ENCODE results near the gene GRIN2C. TPM values are rescaled to one million over a fixed set of nuclear protein-coding genes. Genes with fewer than 3 reads are reported as not detected.

The GRIN2C gene
- total RNA-seq, 3 donors from 2014 or later, result 0.08 TPM; not detected in 2

- no peaks in the 10 kb centered on the region for H3K36me3 Mint-ChIP-seq (ENCODE audit: insufficient read depth)
- ATAC-seq, result no peak
- peaks cover 24% of the 10 kb centered on the region for H3K27me3 Mint-ChIP-seq (ENCODE audit: low read depth)
- H3K9me3 Mint-ChIP-seq, result no peaks in the 10 kb centered on the region
- no peak overlapping the region for H3K4me3 Mint-ChIP-seq
- no peak for DNase-seq
- H3K4me1 Mint-ChIP-seq (ENCODE audit: low read depth), result peaks cover 18% of the 10 kb centered on the region
Observed at GRCh38 chr17:74863420-74864296, 4.0 kb upstream of the GRIN2C start.

- DNase-seq (no peak), ATAC-seq (no peak)
- Mint-ChIP-seq H3K9me3 (no peaks in the 10 kb centered on the region), H3K4me1 (ENCODE audit: low read depth) (peaks cover 18% of the 10 kb centered on the region), H3K36me3 (ENCODE audit: insufficient read depth) (no peaks in the 10 kb centered on the region), H3K4me3 (no peak overlapping the region), H3K27me3 (ENCODE audit: low read depth) (peaks cover 28% of the 10 kb centered on the region)
Observed at GRCh38 chr17:74862919-74863318, 3.2 kb upstream of the GRIN2C start.

DNA sequence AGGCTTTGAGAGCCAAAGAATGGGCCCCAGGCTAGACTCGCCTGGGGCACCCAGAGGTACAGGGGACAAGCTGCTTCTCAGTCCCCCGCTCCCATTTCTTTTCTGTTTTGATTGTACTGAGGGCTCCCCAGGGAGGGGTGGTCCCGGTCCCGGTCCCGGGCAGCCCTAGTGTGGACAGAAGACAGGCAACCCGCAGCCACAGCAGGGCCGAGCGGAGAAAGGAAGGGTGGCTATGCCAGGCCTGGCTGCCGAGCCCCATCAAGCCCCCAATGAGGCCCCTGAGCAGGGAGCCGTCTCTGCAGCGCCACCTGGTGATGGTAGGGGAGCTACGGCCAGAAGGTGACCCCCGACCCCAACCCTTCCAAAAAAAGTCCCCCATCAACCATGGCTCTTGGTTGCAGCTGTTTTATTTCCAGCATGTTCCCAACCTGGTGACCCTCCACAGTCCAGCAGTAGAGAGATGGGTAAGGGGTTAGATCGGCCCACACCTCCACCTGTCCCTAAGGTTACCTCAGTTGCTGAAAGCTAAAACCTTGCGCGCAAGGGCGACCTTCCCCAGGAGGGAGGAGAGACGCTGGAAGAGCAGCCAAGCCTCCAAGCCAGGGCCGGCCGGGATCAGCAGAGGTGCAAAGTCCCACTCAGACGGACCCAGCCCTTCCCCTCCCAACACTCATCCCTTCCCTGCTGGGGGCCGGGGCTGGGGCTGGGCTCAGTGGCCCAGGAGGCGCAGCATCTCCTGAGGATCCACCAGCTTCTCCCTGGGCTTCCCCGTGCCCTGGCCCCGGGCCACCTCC lies 2.6 kb upstream of the GRIN2C start:
- H3K27me3 Mint-ChIP-seq (ENCODE audit: low read depth), result peaks cover 33% of the 10 kb centered on the region
- H3K36me3 Mint-ChIP-seq (ENCODE audit: insufficient read depth), result no peaks in the 10 kb centered on the region
- H3K4me1 Mint-ChIP-seq (ENCODE audit: low read depth), result peaks cover 18% of the 10 kb centered on the region
- DNase-seq, result peak; percentile 61
- no peaks in the 10 kb centered on the region for H3K9me3 Mint-ChIP-seq
- no peak overlapping the region for H3K4me3 Mint-ChIP-seq
- ATAC-seq, result peak; percentile 55 to 64

DNA sequence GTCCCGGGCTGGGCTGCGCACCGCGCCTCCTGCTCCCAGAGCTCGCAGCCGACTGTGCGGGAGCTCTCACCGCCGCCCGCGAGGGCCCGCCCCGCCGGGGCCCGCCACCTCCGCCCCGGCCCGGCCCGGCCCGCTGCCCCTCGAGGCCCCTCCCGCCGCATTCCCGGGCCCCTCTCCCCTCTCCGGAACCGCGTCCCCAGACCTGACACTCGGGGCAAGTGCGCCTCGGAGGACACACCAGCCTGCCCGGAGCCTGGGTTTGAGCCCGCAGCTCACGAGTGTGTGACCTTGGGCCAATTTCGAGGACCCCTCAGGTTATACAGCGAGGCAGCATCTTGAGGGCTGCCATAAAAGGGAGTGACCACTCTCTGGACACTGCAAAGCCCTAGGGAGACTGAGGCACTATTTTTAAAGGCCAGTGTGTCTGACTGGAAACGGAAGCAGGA lies 2.0 kb upstream of the GRIN2C start:
- no peaks in the 10 kb centered on the region for H3K9me3 Mint-ChIP-seq
- no peaks in the 10 kb centered on the region for H3K36me3 Mint-ChIP-seq (ENCODE audit: insufficient read depth)
- peak overlapping the region; percentile 47 for H3K4me3 Mint-ChIP-seq
- peaks cover 39% of the 10 kb centered on the region for H3K27me3 Mint-ChIP-seq (ENCODE audit: low read depth)
- DNase-seq, result no peak
- ATAC-seq, result peak; percentile 17 to 34
- peaks cover 18% of the 10 kb centered on the region for H3K4me1 Mint-ChIP-seq (ENCODE audit: low read depth)

DNA sequence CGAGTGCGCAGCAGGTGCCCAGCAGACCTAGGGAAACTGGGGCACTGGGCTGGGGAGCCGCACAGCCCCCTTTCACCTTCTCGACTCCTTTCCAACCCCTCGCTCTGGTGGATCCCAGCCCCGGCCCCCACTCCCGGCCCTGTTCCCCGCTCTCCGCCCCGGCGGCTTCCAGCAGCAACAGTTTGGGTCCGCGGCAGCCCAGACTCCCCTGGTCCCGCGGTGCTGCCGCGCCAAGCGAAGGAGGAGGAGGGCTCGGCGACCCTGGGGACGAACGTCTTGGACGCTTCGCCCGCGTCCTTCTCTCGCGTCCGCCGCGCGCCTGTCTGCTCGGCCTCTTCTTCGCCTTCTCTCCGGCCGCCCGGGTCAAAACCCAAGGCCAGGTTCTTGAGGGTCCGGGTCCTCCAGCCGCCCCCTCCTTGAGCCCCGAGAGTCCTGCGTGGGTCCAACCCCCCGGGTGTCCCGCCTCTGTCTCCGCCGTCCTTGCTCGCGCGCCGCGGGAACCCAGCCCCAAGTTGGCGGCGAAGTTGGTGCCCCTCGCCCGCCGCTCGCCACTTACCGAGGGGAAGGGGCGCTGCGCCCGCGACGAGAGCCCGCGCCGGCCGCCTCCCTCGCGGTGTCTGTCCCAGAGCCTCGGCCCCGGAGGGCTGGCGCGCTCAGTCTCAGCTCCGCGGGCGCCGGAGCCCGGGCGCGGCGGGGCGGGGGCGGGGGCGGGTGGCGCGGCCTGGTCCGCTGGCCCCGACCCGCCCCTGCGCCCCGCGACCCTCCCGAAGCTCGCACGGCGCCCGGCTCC lies 1.4 kb upstream of the GRIN2C start:
- DNase-seq (no peak), ATAC-seq (peak; percentile 6 to 7)
- Mint-ChIP-seq H3K36me3 (ENCODE audit: insufficient read depth) (no peaks in the 10 kb centered on the region), H3K4me3 (no peak overlapping the region), H3K9me3 (no peaks in the 10 kb centered on the region), H3K27me3 (ENCODE audit: low read depth) (peaks cover 45% of the 10 kb centered on the region), H3K4me1 (ENCODE audit: low read depth) (peaks cover 18% of the 10 kb centered on the region)

GRCh38 chr17:74860229-74860871 lies 665 bp upstream of the GRIN2C start:
- H3K36me3 Mint-ChIP-seq (ENCODE audit: insufficient read depth), result no peaks in the 10 kb centered on the region
- ATAC-seq (peak; percentile 5 to 9), DNase-seq (no peak)
- no peaks in the 10 kb centered on the region for H3K9me3 Mint-ChIP-seq
- peaks cover 18% of the 10 kb centered on the region for H3K4me1 Mint-ChIP-seq (ENCODE audit: low read depth)
- H3K4me3 Mint-ChIP-seq, result peak overlapping the region; percentile 54
- peaks cover 52% of the 10 kb centered on the region for H3K27me3 Mint-ChIP-seq (ENCODE audit: low read depth)

- peak overlapping the region; percentile 35 for H3K4me3 Mint-ChIP-seq
- H3K27me3 Mint-ChIP-seq (ENCODE audit: low read depth), result peaks cover 67% of the 10 kb centered on the region
- H3K9me3 Mint-ChIP-seq, result no peaks in the 10 kb centered on the region
Observed at GRCh38 chr17:74858672-74859458, 820 bp downstream of the GRIN2C start.

GRCh38 chr17:74857191-74857590 lies 2.5 kb downstream of the GRIN2C start:
- DNase-seq (no peak), ATAC-seq (no peak)
- H3K4me3 Mint-ChIP-seq, result no peak overlapping the region
- H3K4me1 Mint-ChIP-seq (ENCODE audit: low read depth), result peaks cover 19% of the 10 kb centered on the region
- H3K27me3 Mint-ChIP-seq (ENCODE audit: low read depth), result peaks cover 74% of the 10 kb centered on the region
- no peaks in the 10 kb centered on the region for H3K9me3 Mint-ChIP-seq
- H3K36me3 Mint-ChIP-seq (ENCODE audit: insufficient read depth), result no peaks in the 10 kb centered on the region

More at GRCh38 chr17:74858672-74859458, 820 bp downstream of the GRIN2C start:
- Mint-ChIP-seq H3K36me3 (ENCODE audit: insufficient read depth) (no peaks in the 10 kb centered on the region), H3K4me1 (ENCODE audit: low read depth) (peaks cover 17% of the 10 kb centered on the region)
- no peak for DNase-seq
- no peak for ATAC-seq

GRCh38 chr17:74856112-74856511 lies 3.6 kb downstream of the GRIN2C start:
- peaks cover 70% of the 10 kb centered on the region for H3K27me3 Mint-ChIP-seq (ENCODE audit: low read depth)
- no peak for ATAC-seq
- no peaks in the 10 kb centered on the region for H3K9me3 Mint-ChIP-seq
- DNase-seq, result no peak
- no peak overlapping the region for H3K4me3 Mint-ChIP-seq
- H3K4me1 Mint-ChIP-seq (ENCODE audit: low read depth), result peaks cover 14% of the 10 kb centered on the region
- no peaks in the 10 kb centered on the region for H3K36me3 Mint-ChIP-seq (ENCODE audit: insufficient read depth)

DNA sequence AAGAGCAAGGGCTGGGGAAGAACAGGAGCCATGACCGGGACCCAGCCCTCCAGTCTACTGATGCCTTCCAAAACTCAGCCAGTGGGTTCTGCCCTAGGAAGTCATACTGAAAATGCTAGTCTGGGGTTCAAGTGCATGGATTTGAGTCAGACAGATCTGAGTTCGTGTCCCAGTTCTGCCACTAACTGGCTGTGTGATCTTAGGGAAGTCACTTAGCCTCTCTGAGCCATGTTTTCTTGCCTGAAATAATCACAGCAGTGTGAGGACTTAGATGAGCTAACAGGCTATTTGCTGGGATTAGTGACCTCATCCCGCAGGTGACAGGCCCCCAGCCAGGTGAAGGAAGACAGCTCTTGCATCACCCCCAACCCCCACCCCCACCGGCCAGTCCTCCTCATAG lies 4.4 kb downstream of the GRIN2C start:
- ATAC-seq (no peak), DNase-seq (no peak)
- Mint-ChIP-seq H3K27me3 (ENCODE audit: low read depth) (peaks cover 67% of the 10 kb centered on the region), H3K36me3 (ENCODE audit: insufficient read depth) (no peaks in the 10 kb centered on the region), H3K9me3 (no peaks in the 10 kb centered on the region), H3K4me1 (ENCODE audit: low read depth) (peaks cover 14% of the 10 kb centered on the region), H3K4me3 (no peak overlapping the region)

DNA sequence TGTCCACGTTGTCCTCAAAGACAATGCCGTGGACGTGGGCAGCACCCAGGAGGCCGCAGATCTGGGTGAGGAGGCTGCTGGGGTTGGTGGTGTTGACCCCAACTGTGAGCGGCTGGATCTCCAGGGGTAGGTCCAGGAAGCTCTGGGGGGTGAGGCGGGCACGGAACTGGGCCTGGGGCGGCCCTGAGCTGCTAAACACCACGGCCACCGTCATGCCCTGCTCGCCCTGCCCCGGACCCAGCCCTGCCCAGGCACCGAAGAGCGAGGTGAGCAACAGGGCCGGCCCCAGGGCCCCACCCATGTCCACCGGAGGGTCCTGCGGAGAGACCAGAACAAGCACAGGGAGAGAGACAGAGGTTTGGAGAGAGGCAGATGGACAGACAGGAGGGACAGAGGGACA lies 4.9 kb downstream of the GRIN2C start:
- Mint-ChIP-seq H3K9me3 (no peaks in the 10 kb centered on the region), H3K36me3 (ENCODE audit: insufficient read depth) (no peaks in the 10 kb centered on the region)
- ATAC-seq, result no peak

DNA sequence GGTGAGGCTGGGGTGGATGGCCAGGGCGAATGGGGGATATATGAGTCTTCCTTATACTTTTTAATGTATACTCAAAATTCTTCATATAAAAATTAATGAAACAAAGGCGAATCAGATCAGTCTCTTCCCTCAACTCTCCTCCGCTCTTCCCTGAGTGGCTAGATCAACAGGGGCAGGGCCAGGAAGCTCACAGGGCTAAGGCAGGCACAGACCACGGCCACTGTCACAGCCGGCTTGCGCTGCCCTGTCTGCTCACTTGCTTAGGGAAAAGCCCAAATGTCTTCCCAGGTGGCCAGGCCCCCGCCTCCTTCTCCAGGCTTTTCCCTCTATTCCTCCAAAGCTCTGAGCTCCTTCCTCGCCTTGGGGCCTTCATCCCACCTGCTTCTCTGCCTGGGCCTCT lies 6.0 kb downstream of the GRIN2C start:
- Mint-ChIP-seq H3K9me3 (no peaks in the 10 kb centered on the region), H3K36me3 (ENCODE audit: insufficient read depth) (no peaks in the 10 kb centered on the region), H3K27me3 (ENCODE audit: low read depth) (peaks cover 56% of the 10 kb centered on the region), H3K4me3 (peak overlapping the region; percentile 2), H3K4me1 (ENCODE audit: low read depth) (peaks cover 5% of the 10 kb centered on the region)
- ATAC-seq (no peak), DNase-seq (no peak)

More for the DNA sequence above, 4.9 kb downstream of the GRIN2C start:
- Mint-ChIP-seq H3K4me3 (no peak overlapping the region), H3K27me3 (ENCODE audit: low read depth) (peaks cover 63% of the 10 kb centered on the region), H3K4me1 (ENCODE audit: low read depth) (peaks cover 10% of the 10 kb centered on the region)
- DNase-seq, result no peak

GRCh38 chr17:74853048-74853397 lies 6.7 kb downstream of the GRIN2C start:
- Mint-ChIP-seq H3K4me3 (peak overlapping the region; percentile 79), H3K27me3 (ENCODE audit: low read depth) (peaks cover 53% of the 10 kb centered on the region), H3K36me3 (ENCODE audit: insufficient read depth) (no peaks in the 10 kb centered on the region), H3K4me1 (ENCODE audit: low read depth) (peaks cover 5% of the 10 kb centered on the region), H3K9me3 (no peaks in the 10 kb centered on the region)
- ATAC-seq (peak in 1 of 2 donors; percentile 13), DNase-seq (no peak)

All from activated T-cell treated with anti-CD3 and anti-CD28 coated beads, Interleukin-2, amount 50 U/mL, for 4 hours (primary cell).